Coronary artery (tissue), 2 donors: ENCODE measurements around the gene LZIC.

ENCODE experiments used
- DNase-seq: peaks from one replicate; pipeline ENCODE4 v3.0.0-alpha.2; 2017; ENCODE audit warnings: low spot score
- H3K27ac ChIP-seq, 2 donors: fragments of 200-600 bp; sonication (generic); one replicate each; pipeline ENCODE4 v1.5.1; 2016 to 2019
- H3K4me3 ChIP-seq: fragments of 200-600 bp; sonication (generic); 2 replicates; pipeline ENCODE4 v1.5.1; 2016; ENCODE audit warnings: mild to moderate bottlenecking, moderate library complexity
- TF ChIP-seq, protein P1 (sequence below): fragments of 200-600 bp; sonication (generic); IDR thresholded peaks from one replicate; pipeline ENCODE4 v1.5.1; 2019; ENCODE audit warnings: antibody characterized with exemption

The LZIC gene

GRCh38 chr1:9886092-9886742, 57.0 kb downstream of the LZIC start:
- H3K4me3 ChIP-seq, result no peak overlapping the region
- TF ChIP-seq, protein P1, sequence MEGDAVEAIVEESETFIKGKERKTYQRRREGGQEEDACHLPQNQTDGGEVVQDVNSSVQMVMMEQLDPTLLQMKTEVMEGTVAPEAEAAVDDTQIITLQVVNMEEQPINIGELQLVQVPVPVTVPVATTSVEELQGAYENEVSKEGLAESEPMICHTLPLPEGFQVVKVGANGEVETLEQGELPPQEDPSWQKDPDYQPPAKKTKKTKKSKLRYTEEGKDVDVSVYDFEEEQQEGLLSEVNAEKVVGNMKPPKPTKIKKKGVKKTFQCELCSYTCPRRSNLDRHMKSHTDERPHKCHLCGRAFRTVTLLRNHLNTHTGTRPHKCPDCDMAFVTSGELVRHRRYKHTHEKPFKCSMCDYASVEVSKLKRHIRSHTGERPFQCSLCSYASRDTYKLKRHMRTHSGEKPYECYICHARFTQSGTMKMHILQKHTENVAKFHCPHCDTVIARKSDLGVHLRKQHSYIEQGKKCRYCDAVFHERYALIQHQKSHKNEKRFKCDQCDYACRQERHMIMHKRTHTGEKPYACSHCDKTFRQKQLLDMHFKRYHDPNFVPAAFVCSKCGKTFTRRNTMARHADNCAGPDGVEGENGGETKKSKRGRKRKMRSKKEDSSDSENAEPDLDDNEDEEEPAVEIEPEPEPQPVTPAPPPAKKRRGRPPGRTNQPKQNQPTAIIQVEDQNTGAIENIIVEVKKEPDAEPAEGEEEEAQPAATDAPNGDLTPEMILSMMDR, result no peak
- no peak for DNase-seq
- no peak overlapping the region for H3K27ac ChIP-seq

DNA sequence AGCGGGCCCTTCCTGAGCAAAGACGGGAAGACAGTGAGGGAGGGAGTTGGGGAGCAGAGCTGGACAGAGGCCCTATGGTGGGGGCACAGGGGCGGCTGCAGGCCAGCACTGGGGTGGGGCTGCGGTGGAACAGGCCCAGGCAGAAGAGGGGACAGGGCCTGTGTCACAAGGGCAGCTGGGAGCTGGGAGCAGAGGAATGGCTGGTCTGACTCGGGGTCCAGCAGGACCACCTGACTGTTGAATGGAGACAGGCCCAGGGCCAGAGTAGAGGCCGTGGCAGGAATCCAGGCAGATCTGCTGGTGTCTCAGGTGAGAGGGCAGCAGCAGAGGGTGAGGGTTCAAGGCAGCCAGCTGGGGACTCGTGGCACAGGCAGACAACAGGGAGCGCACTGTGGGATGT, 58.4 kb downstream of the LZIC start:
- no peak overlapping the region for H3K27ac ChIP-seq
- TF ChIP-seq, protein P1, result no peak
- H3K4me3 ChIP-seq, result no peak overlapping the region
- DNase-seq, result no peak

DNA sequence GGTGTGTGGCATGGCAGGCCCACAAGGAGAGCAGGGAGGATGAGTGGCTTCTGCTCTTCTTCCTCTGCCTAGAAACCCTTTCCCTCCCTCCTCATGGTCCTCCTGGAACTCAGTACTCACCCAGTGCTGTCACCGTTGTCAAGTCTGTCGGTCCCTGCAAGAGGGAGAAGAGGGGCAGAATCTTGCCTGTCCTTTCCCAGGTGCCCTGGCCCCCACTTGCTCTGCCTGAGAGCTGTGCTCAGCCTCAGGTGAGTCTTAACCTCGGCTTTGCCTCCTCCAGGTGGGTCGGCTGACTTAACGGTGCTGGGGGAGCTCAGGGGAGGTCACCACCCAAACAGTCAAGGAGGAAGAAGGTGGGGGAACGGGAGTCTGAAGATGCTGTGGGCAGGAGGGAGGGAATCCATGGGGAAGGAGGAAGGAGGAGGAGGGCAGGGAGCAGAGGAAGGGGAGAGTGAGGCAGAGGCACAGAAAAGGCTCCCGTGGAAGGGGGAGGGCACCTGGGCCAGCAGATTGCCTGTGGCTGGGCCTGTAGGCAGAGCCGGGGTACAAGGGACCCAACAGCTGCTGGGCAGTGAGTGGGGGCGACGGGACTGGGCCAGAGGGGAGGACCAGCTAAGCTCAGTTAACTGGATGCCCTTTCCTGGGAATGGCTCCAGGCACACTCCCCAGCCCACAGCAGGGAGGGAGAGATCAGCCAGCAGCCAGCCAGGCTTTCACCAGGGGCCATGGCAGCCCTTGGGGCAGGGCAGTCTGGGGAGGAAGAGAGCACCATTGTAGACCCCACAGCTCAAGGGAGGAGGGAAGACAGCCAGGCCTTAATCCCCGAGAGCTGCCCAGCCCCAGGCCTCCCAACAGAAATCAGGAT, 59.4 kb downstream of the LZIC start:
- DNase-seq, result no peak
- TF ChIP-seq, protein P1, result no peak
- Histone ChIP-seq H3K27ac (no peak overlapping the region), H3K4me3 (no peak overlapping the region)

DNA sequence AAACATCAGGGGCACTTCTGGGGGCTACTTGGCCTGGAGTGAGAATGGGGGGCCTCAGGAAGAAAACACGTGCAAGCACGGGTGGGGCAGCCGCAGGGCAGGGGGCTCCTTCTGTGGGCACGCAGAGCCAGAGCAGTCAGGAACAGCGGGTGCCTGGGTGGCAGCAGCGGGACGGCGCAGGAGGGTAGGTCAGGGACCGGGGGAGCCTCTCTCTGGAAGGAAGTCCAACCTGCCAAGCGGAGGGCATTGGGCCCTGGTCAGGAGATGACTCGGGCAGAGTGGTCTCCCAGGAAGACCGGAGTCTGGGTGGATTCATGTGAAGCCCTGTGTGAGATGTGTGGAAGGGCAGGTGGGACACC, 60.3 kb downstream of the LZIC start:
- no peak for DNase-seq
- H3K4me3 ChIP-seq, result no peak overlapping the region
- no peak overlapping the region for H3K27ac ChIP-seq
- TF ChIP-seq, protein P1, result no peak

DNA sequence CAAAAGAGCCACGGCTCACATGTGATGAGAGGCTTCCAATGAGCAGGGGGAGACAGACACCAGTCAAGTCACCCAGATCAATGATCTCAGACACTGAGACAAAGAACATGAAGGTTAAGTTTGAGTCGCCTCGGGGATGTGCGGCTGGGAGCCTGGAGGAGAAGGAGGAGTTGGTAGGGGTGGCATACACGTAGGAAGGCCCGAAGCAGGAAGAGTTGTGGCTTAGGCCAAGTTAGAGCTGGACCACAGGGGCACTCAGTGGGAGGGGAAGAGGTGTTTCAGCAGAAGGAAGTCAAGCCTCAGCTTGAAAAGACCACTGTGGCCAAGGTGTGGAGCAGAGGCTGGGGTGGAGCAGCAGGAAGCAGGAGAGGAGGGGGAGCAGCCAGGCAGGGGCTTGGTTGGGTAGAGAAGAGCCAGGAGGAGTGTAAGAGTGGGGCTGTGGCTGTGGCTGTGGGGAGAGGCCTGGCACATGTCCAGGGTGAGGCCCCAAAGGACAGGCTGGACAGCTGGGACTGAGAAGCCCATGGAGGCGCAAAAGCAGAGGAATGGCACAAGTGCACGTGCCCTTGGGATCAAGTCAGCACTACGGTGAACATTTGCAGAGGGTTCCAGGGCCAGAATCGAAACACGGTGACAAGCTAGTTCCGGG, 60.8 kb downstream of the LZIC start:
- H3K4me3 ChIP-seq, result no peak overlapping the region
- H3K27ac ChIP-seq, result no peak overlapping the region
- DNase-seq, result no peak
- TF ChIP-seq, protein P1, result no peak

DNA sequence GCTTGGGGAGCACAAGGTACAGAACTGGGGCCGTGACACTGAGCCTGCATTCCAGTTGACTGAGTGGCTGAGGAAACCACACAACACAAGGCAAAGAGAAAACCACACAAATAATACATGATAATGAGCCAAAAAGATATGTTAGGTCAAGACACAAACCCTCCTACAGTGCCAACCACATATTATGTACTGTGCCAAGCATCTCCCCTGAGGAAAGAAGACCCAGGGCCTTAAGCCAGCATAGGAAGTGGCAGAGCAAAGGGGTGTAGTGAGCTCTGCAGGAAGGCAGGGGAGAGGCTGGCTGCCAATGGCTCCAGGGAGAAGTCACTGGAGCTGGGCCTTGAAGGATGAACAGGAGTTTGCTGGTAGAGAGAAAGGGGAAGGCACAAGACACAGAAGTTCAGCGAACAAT, 61.3 kb downstream of the LZIC start:
- DNase-seq, result no peak
- no peak overlapping the region for H3K4me3 ChIP-seq
- no peak overlapping the region for H3K27ac ChIP-seq
- TF ChIP-seq, protein P1, result no peak
